Glutamatergic neuron (in vitro differentiated cells): ENCODE data around the gene KIAA1191. TPM values are rescaled to one million over a fixed set of nuclear protein-coding genes. Genes with fewer than 3 reads are reported as not detected.
"Not testable (repeated sequence)": the region's sequence is repeated elsewhere in the genome, so short reads cannot be mapped to it uniquely, and the experiment has no call there.

Experiments used
- DNase-seq: peaks from one replicate; pipeline ENCODE4 v3.0.0; 2022
- H3K27ac Mint-ChIP-seq: one replicate; pipeline ENCODE4 v1.8.0; 2020; ENCODE audit warnings: mild to moderate bottlenecking, mixed read lengths, inconsistent platforms; ENCODE audit not compliant: unreplicated experiment
- H3K27me3 Mint-ChIP-seq: one replicate; pipeline ENCODE4 v1.8.0; 2020; ENCODE audit warnings: mild to moderate bottlenecking, moderate library complexity, mixed read lengths, inconsistent platforms; ENCODE audit not compliant: unreplicated experiment
- H3K36me3 Mint-ChIP-seq: one replicate; pipeline ENCODE4 v1.8.0; 2020; ENCODE audit warnings: mild to moderate bottlenecking, mixed read lengths, inconsistent platforms; ENCODE audit not compliant: unreplicated experiment
- H3K4me1 Mint-ChIP-seq: one replicate; pipeline ENCODE4 v1.8.0; 2020; ENCODE audit warnings: mild to moderate bottlenecking, low read depth, mixed read lengths, inconsistent platforms; ENCODE audit not compliant: unreplicated experiment
- H3K4me3 Mint-ChIP-seq: one replicate; pipeline ENCODE4 v1.8.0; 2020; ENCODE audit warnings: mild to moderate bottlenecking, mixed read lengths, inconsistent platforms; ENCODE audit not compliant: unreplicated experiment
- H3K9me3 Mint-ChIP-seq: one replicate; pipeline ENCODE4 v1.8.0; 2020; ENCODE audit warnings: mild to moderate bottlenecking, moderate library complexity, mixed read lengths, inconsistent platforms; ENCODE audit not compliant: unreplicated experiment
- long read RNA-seq: library from polyadenylated mRNA; unstranded; transcript quantifications from one replicate; pipeline ENCODE4 v2.0.0, GENCODE V29; 2020; ENCODE audit not compliant: unreplicated experiment
- total RNA-seq: library from RNA; stranded (reverse); fragmentation: NEBNext Ultra II Directional; extraction: Animal tissue kit (Norgen Biotek cat#: 25700); gene quantifications from one replicate; pipeline ENCODE4 v1.2.1, GENCODE V29; 2021; ENCODE audit not compliant: unreplicated experiment
- TF ChIP-seq, protein P1 (sequence below): fragments of 200-600 bp; sonication (generic); IDR thresholded peaks from one replicate; pipeline ENCODE4 v1.5.0; 2021; ENCODE audit not compliant: partially characterized antibody, unreplicated experiment

KIAA1191 gene, protein sequence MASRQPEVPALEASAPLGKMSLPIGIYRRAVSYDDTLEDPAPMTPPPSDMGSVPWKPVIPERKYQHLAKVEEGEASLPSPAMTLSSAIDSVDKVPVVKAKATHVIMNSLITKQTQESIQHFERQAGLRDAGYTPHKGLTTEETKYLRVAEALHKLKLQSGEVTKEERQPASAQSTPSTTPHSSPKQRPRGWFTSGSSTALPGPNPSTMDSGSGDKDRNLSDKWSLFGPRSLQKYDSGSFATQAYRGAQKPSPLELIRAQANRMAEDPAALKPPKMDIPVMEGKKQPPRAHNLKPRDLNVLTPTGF
- 203 TPM for total RNA-seq
- long read RNA-seq, transcript KIAA1191-201 (9 exons, 2,991 nt), result major isoform, 30 of 56 reads
- long read RNA-seq, partial matches to known transcripts, result 9 of 56 reads
- long read RNA-seq, other reads (novel, unspliced or antisense), result 15 of 56 reads

DNA sequence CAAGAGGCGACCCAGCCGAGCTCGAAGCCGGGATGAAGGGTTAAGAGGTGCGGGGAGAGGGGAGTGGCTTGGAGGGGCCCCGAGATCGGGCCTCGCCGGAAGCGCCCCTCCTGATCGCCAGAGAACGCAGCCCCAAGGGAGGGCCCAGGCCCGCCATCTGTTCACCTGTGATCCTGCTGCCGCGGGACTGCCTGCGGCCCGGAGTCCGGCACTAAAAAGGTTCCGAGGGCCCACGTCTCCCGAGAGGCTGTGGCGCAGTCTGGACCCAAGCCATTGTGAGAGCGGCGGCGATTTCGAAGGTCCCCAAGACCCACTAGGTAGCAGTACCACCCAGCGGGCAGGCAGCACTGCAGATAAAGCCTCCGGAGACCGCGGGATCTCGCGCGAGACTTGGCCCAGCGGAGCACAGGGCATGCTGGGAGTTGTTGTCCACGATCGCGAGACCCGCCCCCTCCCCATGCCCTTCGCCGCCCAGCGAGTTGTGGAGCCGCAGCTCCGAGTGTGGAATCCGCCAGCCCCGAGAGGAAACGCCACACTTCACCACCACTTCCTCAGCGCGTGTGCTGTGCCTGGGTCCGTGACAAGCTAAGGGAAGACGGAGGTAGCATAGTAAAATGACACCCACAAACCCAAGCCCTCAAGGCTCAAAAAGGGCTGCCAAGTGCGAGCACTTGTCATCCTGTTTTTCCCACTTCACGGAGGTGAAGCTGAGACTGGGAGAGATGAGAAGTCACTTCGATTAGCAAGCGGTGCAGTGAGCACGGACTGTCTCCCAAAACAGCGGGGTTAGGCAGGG, at the start of gene KIAA1191:
KIAA1191 (minus strand) TSS at position 328 of the 796 bp plus-strand sequence. CDS start 2,256 bp downstream, outside the sequence.
- TF ChIP-seq, protein P1, sequence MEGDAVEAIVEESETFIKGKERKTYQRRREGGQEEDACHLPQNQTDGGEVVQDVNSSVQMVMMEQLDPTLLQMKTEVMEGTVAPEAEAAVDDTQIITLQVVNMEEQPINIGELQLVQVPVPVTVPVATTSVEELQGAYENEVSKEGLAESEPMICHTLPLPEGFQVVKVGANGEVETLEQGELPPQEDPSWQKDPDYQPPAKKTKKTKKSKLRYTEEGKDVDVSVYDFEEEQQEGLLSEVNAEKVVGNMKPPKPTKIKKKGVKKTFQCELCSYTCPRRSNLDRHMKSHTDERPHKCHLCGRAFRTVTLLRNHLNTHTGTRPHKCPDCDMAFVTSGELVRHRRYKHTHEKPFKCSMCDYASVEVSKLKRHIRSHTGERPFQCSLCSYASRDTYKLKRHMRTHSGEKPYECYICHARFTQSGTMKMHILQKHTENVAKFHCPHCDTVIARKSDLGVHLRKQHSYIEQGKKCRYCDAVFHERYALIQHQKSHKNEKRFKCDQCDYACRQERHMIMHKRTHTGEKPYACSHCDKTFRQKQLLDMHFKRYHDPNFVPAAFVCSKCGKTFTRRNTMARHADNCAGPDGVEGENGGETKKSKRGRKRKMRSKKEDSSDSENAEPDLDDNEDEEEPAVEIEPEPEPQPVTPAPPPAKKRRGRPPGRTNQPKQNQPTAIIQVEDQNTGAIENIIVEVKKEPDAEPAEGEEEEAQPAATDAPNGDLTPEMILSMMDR, result no peak

DNA sequence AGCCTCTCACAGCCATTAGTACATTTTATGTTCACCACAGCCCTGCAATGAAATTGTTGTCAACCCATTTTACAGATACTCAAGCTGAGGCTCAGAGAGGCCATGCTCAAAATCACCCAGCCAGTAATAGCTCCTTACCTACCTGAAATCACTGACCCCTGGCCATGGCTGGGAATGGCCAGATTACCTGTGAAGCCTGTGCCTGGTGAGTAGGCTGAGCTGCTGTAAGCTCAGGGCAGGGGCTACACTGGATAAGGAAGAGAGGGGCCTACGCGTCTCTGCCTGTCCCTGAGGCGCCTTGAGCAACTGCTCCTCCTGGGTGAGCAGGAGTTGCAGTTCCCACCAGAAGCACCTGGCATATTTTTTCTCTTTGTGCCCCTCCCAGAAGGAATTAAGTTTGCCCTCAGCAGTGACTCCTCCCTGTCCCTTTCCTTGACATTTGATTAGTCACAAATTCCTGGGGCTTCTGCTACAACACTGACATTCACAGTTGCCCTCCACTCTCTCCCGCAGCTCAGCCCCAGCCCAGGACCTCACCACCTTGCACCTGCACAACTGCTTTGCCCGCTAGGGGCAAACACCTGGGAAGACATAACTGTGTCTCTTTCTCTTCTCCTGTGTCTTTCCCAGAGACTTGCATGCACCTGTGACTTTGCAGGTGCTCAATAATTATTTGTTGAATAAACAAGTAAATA, 49.1 kb upstream of the KIAA1191 start:
- Mint-ChIP-seq H3K27me3 (peaks cover 2% of the 10 kb centered on the region), H3K4me3 (no peak overlapping the region), H3K4me1 (peaks cover 12% of the 10 kb centered on the region), H3K9me3 (peaks cover 7% of the 10 kb centered on the region), H3K27ac (no peak overlapping the region), H3K36me3 (no peaks in the 10 kb centered on the region)
- no peak for DNase-seq
- TF ChIP-seq, protein P1, result no peak

More for the DNA sequence above, at the start of gene KIAA1191:
- H3K9me3 Mint-ChIP-seq, result peaks cover 4% of the 10 kb centered on the region
- peak within 1 kb of the TSS; percentile 94 for H3K4me3 Mint-ChIP-seq
- H3K27me3 Mint-ChIP-seq, result peaks cover 7% of the 10 kb centered on the region
- peak; percentile 96 for DNase-seq
- no peaks in the 10 kb centered on the region for H3K36me3 Mint-ChIP-seq
- peak within 1 kb of the TSS; percentile 100 for H3K27ac Mint-ChIP-seq
- H3K4me1 Mint-ChIP-seq, result peaks cover 15% of the 10 kb centered on the region

DNA sequence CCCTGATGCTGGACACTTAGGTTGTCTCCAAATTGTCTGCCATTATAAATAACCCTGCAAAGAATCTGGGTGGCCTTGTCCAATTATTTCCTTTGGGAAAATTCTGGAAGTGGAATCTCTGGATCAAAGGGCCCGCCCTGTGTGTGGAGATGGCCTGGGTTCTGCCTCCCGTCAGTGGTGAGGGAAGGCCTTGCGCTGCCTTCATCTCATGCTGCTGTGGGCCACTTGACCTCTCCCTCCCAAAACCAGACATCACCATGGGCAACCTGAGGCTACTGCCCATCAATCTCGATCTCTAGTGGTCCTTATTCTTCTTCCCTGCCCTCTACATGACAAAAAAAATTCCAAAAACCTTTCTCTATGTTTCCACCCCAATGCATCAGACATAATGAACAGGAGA, 48.2 kb upstream of the KIAA1191 start:
- peak overlapping the region; percentile 15 for H3K27ac Mint-ChIP-seq
- peaks cover 5% of the 10 kb centered on the region for H3K9me3 Mint-ChIP-seq
- DNase-seq, result no peak
- TF ChIP-seq, protein P1, result no peak
- H3K27me3 Mint-ChIP-seq, result no peaks in the 10 kb centered on the region
- H3K4me3 Mint-ChIP-seq, result no peak overlapping the region
- peaks cover 11% of the 10 kb centered on the region for H3K4me1 Mint-ChIP-seq
- H3K36me3 Mint-ChIP-seq, result no peaks in the 10 kb centered on the region

DNA sequence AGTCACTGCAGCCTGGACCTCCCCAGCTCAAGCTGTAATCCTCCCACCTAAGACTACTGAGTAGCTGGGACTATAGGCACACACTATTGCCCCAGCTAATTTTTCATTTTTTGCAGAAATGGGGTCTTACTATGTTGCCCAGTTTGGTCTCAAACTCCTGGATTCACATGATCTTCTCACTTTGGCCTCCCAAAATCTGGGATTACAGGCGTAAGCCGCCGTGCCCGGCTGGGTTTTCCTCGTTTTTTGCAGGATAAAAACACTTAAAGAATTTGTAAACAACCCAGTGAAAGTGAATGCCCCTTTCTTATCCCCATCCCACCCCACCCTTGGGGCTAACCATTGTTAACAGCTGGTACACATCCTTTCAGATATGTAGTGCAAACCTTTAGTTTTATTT, 47.0 kb upstream of the KIAA1191 start:
- Mint-ChIP-seq H3K27me3 (no peaks in the 10 kb centered on the region), H3K4me3 (no peak overlapping the region), H3K36me3 (no peaks in the 10 kb centered on the region), H3K4me1 (peaks cover 11% of the 10 kb centered on the region), H3K9me3 (peaks cover 3% of the 10 kb centered on the region), H3K27ac (no peak overlapping the region)
- DNase-seq, result no peak
- TF ChIP-seq, protein P1, result no peak

DNA sequence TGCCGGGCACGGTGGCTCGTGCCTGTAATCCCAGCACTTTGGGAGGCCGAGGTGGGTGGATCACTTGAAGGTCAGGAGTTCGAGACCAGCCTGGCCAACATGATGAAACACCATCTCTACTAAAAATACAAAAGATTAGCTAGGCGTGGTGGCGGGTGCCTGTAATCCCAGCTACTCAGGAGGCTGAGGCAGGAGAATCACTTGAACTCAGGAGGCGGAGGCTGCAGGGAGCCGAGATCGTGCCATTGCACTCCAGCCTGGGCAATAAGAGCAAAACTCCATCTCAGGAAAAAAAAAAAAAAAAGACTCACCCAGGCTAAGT, 46.6 kb upstream of the KIAA1191 start:
- peaks cover 11% of the 10 kb centered on the region for H3K4me1 Mint-ChIP-seq
- H3K27ac Mint-ChIP-seq, H3K36me3 Mint-ChIP-seq, H3K9me3 Mint-ChIP-seq, H3K27me3 Mint-ChIP-seq, DNase-seq, H3K4me3 Mint-ChIP-seq: not testable (repeated sequence)
